Memory B cell (primary cell): ENCODE data around the gene LILRB2.
"Not testable (repeated sequence)": the region's sequence is repeated elsewhere in the genome, so short reads cannot be mapped to it uniquely, and the experiment has no call there.

Experiments
- ATAC-seq: fragments of 150-1000 bp; cut with Tn5 transposase; 2 replicates; pipeline ENCODE4 v1.10.0; 2021; ENCODE audit warnings: low read depth, mild to moderate bottlenecking, moderate library complexity
- DNase-seq, 2 donors: peaks; one replicate each; pipeline ENCODE4 v3.0.0; 2022; ENCODE audit warnings: low spot score in 2 of 2
- H3K27ac Mint-ChIP-seq: one replicate; pipeline ENCODE4 v1.8.0; 2022; ENCODE audit warnings: mild to moderate bottlenecking, moderate library complexity, mixed read lengths
- H3K27me3 Mint-ChIP-seq: one replicate; pipeline ENCODE4 v1.8.0; 2022; ENCODE audit warnings: mixed read lengths
- H3K36me3 Mint-ChIP-seq: one replicate; pipeline ENCODE4 v1.8.0; 2022; ENCODE audit warnings: mild to moderate bottlenecking, mixed read lengths
- H3K4me1 Mint-ChIP-seq: one replicate; pipeline ENCODE4 v1.8.0; 2022; ENCODE audit warnings: mixed read lengths
- H3K4me3 Mint-ChIP-seq: one replicate; pipeline ENCODE4 v1.8.0; 2022; ENCODE audit warnings: mild to moderate bottlenecking, moderate library complexity, mixed read lengths
- H3K9me3 Mint-ChIP-seq: one replicate; pipeline ENCODE4 v1.8.0; 2022; ENCODE audit warnings: mixed read lengths

The LILRB2 gene

GRCh38 chr19:54230031-54230430 lies 50.9 kb downstream of the LILRB2 start:
- ATAC-seq: no peak
- H3K27ac Mint-ChIP-seq: no peak overlapping the region
- H3K36me3 Mint-ChIP-seq: peaks cover 1% of the 10 kb centered on the region

GRCh38 chr19:54229146-54229545 lies 51.8 kb downstream of the LILRB2 start:
- Mint-ChIP-seq H3K4me3 (no peak overlapping the region), H3K36me3 (peaks cover 1% of the 10 kb centered on the region), H3K9me3 (peaks cover 1% of the 10 kb centered on the region), H3K4me1 (no peaks in the 10 kb centered on the region), H3K27ac (no peak overlapping the region), H3K27me3 (peaks cover 9% of the 10 kb centered on the region)
- ATAC-seq: no peak
- no peak for DNase-seq

More at GRCh38 chr19:54230031-54230430, 50.9 kb downstream of the LILRB2 start:
- H3K9me3 Mint-ChIP-seq: peaks cover 2% of the 10 kb centered on the region
- no peak for DNase-seq
- H3K27me3 Mint-ChIP-seq: peaks cover 9% of the 10 kb centered on the region
- no peaks in the 10 kb centered on the region for H3K4me1 Mint-ChIP-seq
- no peak overlapping the region for H3K4me3 Mint-ChIP-seq

- H3K36me3 Mint-ChIP-seq, H3K27ac Mint-ChIP-seq, ATAC-seq, DNase-seq, H3K9me3 Mint-ChIP-seq, H3K4me1 Mint-ChIP-seq, H3K4me3 Mint-ChIP-seq: not testable (repeated sequence)
- H3K27me3 Mint-ChIP-seq: peaks cover 13% of the 10 kb centered on the region
These were observed 56.3 kb downstream of the LILRB2 start for GRCh38 chr19:54224619-54225018.

- DNase-seq, H3K9me3 Mint-ChIP-seq, H3K36me3 Mint-ChIP-seq, H3K4me1 Mint-ChIP-seq, H3K4me3 Mint-ChIP-seq, ATAC-seq, H3K27ac Mint-ChIP-seq: not testable (repeated sequence)
- peaks cover 13% of the 10 kb centered on the region for H3K27me3 Mint-ChIP-seq
These were observed 57.0 kb downstream of the LILRB2 start for GRCh38 chr19:54223937-54224281.
